IPS DF 6.9 (cell line): ENCODE results near the gene DDX28.
A peak's percentile ranks its signal among the peaks of the same experiment; 100 is the strongest.
"Not testable (repeated sequence)": the region's sequence is repeated elsewhere in the genome, so short reads cannot be mapped to it uniquely, and the experiment has no call there.

Source experiments
- DNase-seq: peaks from one replicate; pipeline ENCODE4 v3.0.0-alpha.2; 2013; ENCODE audit warnings: low read depth, low spot score
- H3K27ac ChIP-seq: one replicate; pipeline ENCODE4 v1.5.1; 2013; ENCODE audit warnings: low read length, control low read depth
- H3K27me3 ChIP-seq: 2 replicates; pipeline ENCODE4 v1.6.1; 2013; ENCODE audit warnings: mild to moderate bottlenecking, low read length; ENCODE audit not compliant: control insufficient read depth, insufficient read depth
- H3K36me3 ChIP-seq: 2 replicates; pipeline ENCODE4 v1.6.1; 2013; ENCODE audit warnings: low read length; ENCODE audit not compliant: control insufficient read depth, insufficient read depth
- H3K4me1 ChIP-seq: 2 replicates; pipeline ENCODE4 v1.6.1; 2013; ENCODE audit warnings: low read length; ENCODE audit not compliant: control insufficient read depth, insufficient read depth
- H3K4me3 ChIP-seq: 2 replicates; pipeline ENCODE4 v1.5.1; 2013; ENCODE audit warnings: mild to moderate bottlenecking, low read length
- H3K9me3 ChIP-seq: 2 replicates; pipeline ENCODE4 v1.6.1; 2013; ENCODE audit warnings: low read length, inconsistent platforms; ENCODE audit not compliant: control insufficient read depth, insufficient read depth
- WGBS: extraction: QIAGEN DNeasy Blood & Tissue Kit; methylation state at CpG from one replicate; pipeline ENCODE4 v1.1.7; 2013; ENCODE audit warnings: mixed read lengths, missing lambda C conversion rate; ENCODE audit not compliant: insufficient read length, insufficient coverage; 5-methylcytosine and 5-hydroxymethylcytosine counted together

DDX28 gene

GRCh38 chr16:68037841-68038597 lies 15.0 kb upstream of the DDX28 start:
- Histone ChIP-seq H3K4me1 (no peaks in the 10 kb centered on the region), H3K27me3 (no peaks in the 10 kb centered on the region), H3K9me3 (no peaks in the 10 kb centered on the region; the same call in 1 of the 2 replicates), H3K36me3 (no peaks in the 10 kb centered on the region), H3K27ac (no peak overlapping the region), H3K4me3 (no peak overlapping the region)
- WGBS, result no CpG with 5 or more reads among the region's 9 CpGs
- no peak for DNase-seq

- no peak overlapping the region for H3K4me3 ChIP-seq
Measured at GRCh38 chr16:68035227-68035626, 12.2 kb upstream of the DDX28 start.

GRCh38 chr16:68033101-68033500 lies 10.1 kb upstream of the DDX28 start:
- no peak overlapping the region for H3K4me3 ChIP-seq
- no peak overlapping the region for H3K27ac ChIP-seq
- DNase-seq, result no peak
- H3K27me3 ChIP-seq, result no peaks in the 10 kb centered on the region
- peaks cover 3% of the 10 kb centered on the region; the same call in 1 of the 2 replicates for H3K36me3 ChIP-seq
- H3K9me3 ChIP-seq, result no peaks in the 10 kb centered on the region; the same call in 1 of the 2 replicates
- no peaks in the 10 kb centered on the region for H3K4me1 ChIP-seq
- no CpG with 5 or more reads among the region's 2 CpGs for WGBS

More at GRCh38 chr16:68035227-68035626, 12.2 kb upstream of the DDX28 start:
- Histone ChIP-seq H3K9me3 (no peaks in the 10 kb centered on the region; the same call in 1 of the 2 replicates), H3K27ac (no peak overlapping the region), H3K27me3 (no peaks in the 10 kb centered on the region), H3K36me3 (no peaks in the 10 kb centered on the region), H3K4me1 (no peaks in the 10 kb centered on the region)
- WGBS, result no CpG with 5 or more reads among the region's 2 CpGs
- no peak for DNase-seq

DNA sequence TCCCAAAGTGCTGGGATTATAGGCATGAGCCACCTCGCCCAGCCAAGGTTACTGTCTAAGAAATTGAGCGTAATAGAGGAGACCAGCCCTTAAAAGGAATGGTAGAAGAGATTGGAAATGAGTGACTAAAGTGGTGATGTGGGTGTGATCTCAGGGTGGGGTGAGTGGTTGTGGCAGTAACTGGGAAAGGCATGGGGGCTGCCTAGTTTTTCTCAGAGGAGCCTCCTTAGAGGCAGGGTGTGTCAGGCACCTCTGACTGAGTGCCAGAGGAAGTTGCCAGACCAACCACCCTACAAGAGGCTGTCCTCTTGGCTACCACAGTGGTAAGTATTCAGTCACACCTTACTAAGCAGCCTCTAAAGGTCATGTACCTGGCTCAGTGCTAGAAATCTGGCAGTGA lies 8.9 kb upstream of the DDX28 start:
- H3K27me3 ChIP-seq, result no peaks in the 10 kb centered on the region
- peaks cover 3% of the 10 kb centered on the region; the same call in 1 of the 2 replicates for H3K36me3 ChIP-seq
- DNase-seq, result no peak
- H3K4me3 ChIP-seq, result no peak overlapping the region
- no CpG with 5 or more reads among the region's 2 CpGs for WGBS
- no peak overlapping the region for H3K27ac ChIP-seq
- no peaks in the 10 kb centered on the region; the same call in 1 of the 2 replicates for H3K9me3 ChIP-seq
- no peaks in the 10 kb centered on the region for H3K4me1 ChIP-seq

DNA sequence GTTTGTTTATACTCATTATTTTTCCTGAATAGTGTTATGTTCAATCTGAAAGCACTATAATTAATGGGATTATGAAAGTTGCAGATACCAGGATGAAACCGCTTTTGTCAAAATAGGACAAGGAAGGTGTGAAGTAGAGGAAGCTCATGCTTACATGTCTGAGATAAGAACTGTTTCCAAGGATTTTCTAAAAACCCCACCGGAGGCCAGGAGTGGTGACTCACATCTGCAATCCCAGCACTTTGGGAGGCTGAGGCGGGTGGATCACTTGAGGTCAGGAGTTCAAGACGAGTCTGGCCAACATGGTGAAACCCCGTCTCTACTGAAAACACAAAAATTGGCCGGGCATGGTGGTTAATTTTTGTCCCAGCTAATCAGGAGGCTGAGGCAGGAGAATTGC lies 7.1 kb upstream of the DDX28 start:
- H3K27me3 ChIP-seq, H3K9me3 ChIP-seq, H3K27ac ChIP-seq, H3K4me1 ChIP-seq, H3K4me3 ChIP-seq, DNase-seq, H3K36me3 ChIP-seq: not testable (repeated sequence)
- no CpG with 5 or more reads among the region's 6 CpGs for WGBS

GRCh38 chr16:68028996-68029395 lies 6.0 kb upstream of the DDX28 start:
- Histone ChIP-seq H3K4me1 (no peaks in the 10 kb centered on the region), H3K27me3 (no peaks in the 10 kb centered on the region), H3K27ac (no peak overlapping the region), H3K36me3 (peaks cover 3% of the 10 kb centered on the region; the same call in 1 of the 2 replicates), H3K9me3 (no peaks in the 10 kb centered on the region), H3K4me3 (no peak overlapping the region)
- no CpG with 5 or more reads among the region's 3 CpGs for WGBS
- no peak for DNase-seq

- H3K27me3 ChIP-seq, result no peaks in the 10 kb centered on the region
- H3K27ac ChIP-seq, result no peak overlapping the region
- DNase-seq, result no peak
- peak overlapping the region; percentile 80 for H3K4me3 ChIP-seq
- H3K36me3 ChIP-seq, result no peaks in the 10 kb centered on the region
- peaks cover 2% of the 10 kb centered on the region; the same call in 1 of the 2 replicates for H3K4me1 ChIP-seq
- whole genome bisulfite sequencing, result no CpG with 5 or more reads among the region's 19 CpGs
- H3K9me3 ChIP-seq, result no peaks in the 10 kb centered on the region
Measured at GRCh38 chr16:68022278-68022727, 729 bp downstream of the DDX28 start.

GRCh38 chr16:68021490-68021889 lies 1.5 kb downstream of the DDX28 start:
- Histone ChIP-seq H3K9me3 (no peaks in the 10 kb centered on the region), H3K36me3 (no peaks in the 10 kb centered on the region), H3K4me3 (no peak overlapping the region), H3K27me3 (no peaks in the 10 kb centered on the region), H3K27ac (no peak overlapping the region), H3K4me1 (peaks cover 2% of the 10 kb centered on the region; the same call in 1 of the 2 replicates)
- no peak for DNase-seq
- WGBS, result no CpG with 5 or more reads among the region's 10 CpGs

DNA sequence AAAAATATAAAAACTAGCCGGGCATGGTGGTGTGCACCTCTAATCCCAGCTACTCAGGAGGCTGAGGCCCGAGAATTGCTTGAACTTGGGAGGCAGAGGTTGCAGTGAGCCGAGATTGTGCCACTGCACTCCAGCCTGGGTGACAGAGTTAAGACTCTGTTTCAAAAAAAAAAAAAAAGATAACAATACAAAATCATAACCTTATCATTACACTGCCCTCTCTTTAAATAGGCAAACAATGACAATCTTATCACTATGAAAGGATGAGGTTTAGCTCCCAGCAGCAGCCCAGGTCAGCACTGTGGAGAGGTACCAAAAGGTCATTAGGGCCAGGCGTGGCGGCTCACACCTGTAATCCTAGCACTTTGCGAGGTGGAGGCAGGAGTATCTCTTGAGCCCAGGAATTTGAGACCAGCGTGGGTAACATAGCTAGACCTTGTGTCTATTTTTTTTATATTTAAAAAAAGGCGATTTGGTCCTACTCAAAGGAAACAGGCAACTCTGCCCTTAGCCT lies 3.8 kb downstream of the DDX28 start:
- no CpG with 5 or more reads among the region's 8 CpGs for WGBS
- H3K4me3 ChIP-seq, result no peak overlapping the region
- H3K27me3 ChIP-seq, result no peaks in the 10 kb centered on the region
- no peak for DNase-seq
- H3K36me3 ChIP-seq, result no peaks in the 10 kb centered on the region
- H3K9me3 ChIP-seq, result no peaks in the 10 kb centered on the region
- no peak overlapping the region for H3K27ac ChIP-seq
- H3K4me1 ChIP-seq, result peaks cover 2% of the 10 kb centered on the region; the same call in 1 of the 2 replicates

DNA sequence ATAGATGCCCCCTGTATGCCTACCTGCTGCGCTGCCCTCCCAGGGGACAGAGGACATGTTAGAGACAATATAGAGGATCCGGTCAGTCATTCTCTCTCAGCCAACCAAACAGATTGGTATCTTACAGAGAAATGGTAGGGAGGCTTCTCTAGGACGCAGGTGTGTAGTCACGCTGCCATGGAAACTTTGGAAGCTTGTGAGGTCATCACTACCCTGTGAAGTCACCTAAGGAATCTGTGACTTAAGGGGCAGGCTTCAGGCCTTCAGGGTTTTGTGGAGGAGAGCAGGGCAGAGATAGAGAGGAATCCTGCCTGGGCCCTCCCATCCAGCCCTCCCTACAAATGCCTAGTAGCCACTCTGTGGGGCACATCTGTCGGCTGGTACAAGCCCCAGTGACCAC lies 7.4 kb downstream of the DDX28 start, which contains the start of gene DPEP2NB:
Gene DPEP2NB, minus strand, starts transcription at position 231 of the 400 bp plus-strand sequence. Its CDS starts 141 bp downstream, at position 90.
- Histone ChIP-seq H3K27me3 (no peaks in the 10 kb centered on the region), H3K9me3 (no peaks in the 10 kb centered on the region), H3K4me3 (no peak within 1 kb of the TSS)

More for the DNA sequence above, 7.4 kb downstream of the DDX28 start, which contains the start of gene DPEP2NB:
- Histone ChIP-seq H3K27ac (no peak within 1 kb of the TSS), H3K36me3 (no peaks in the 10 kb centered on the region), H3K4me1 (no peaks in the 10 kb centered on the region)
- no CpG with 5 or more reads among the region's 5 CpGs for WGBS
- no peak for DNase-seq
